ENCODE results near the gene FAM219B. TPM values are rescaled to one million over a fixed set of nuclear protein-coding genes. Genes with fewer than 3 reads are reported as not detected.
"Not testable (repeated sequence)": the region's sequence is repeated elsewhere in the genome, so short reads cannot be mapped to it uniquely, and the experiment has no call there.

Gene FAM219B
- total RNA-seq, 1 donor from 2014 or later: 55.1 TPM

GRCh38 chr15:74904190-74904805 is 2.4 kb downstream of the FAM219B start:
- DNase-seq (ENCODE audit: extremely low read depth, low read depth, low spot score): no peak

GRCh38 chr15:74903676-74904075 is 3.0 kb downstream of the FAM219B start:
- DNase-seq (ENCODE audit: extremely low read depth, low read depth, low spot score): no peak

- DNase-seq (ENCODE audit: extremely low read depth, low read depth, low spot score): no peak
Observed at GRCh38 chr15:74902295-74903075, 4.2 kb downstream of the FAM219B start.

GRCh38 chr15:74901612-74902063 is 5.0 kb downstream of the FAM219B start:
- DNase-seq (ENCODE audit: extremely low read depth, low read depth, low spot score): no peak

- DNase-seq (ENCODE audit: extremely low read depth, low read depth, low spot score): no peak
Observed at GRCh38 chr15:74897300-74897701, 9.3 kb downstream of the FAM219B start.

GRCh38 chr15:74896316-74896715 is 10.3 kb downstream of the FAM219B start:
- no peak for DNase-seq (ENCODE audit: extremely low read depth, low read depth, low spot score)

GRCh38 chr15:74895830-74896229 is 10.8 kb downstream of the FAM219B start:
- DNase-seq (ENCODE audit: extremely low read depth, low read depth, low spot score): no peak

- not testable (repeated sequence) for DNase-seq (ENCODE audit: extremely low read depth, low read depth, low spot score)
Observed at GRCh38 chr15:74894383-74894782, 12.3 kb downstream of the FAM219B start.

GRCh38 chr15:74893627-74894026 is 13.0 kb downstream of the FAM219B start:
- DNase-seq (ENCODE audit: extremely low read depth, low read depth, low spot score): no peak

GRCh38 chr15:74892931-74893330 is 13.7 kb downstream of the FAM219B start:
- DNase-seq (ENCODE audit: extremely low read depth, low read depth, low spot score): no peak

- no peak for DNase-seq (ENCODE audit: extremely low read depth, low read depth, low spot score)
Observed at GRCh38 chr15:74892313-74892712, 14.3 kb downstream of the FAM219B start.

GRCh38 chr15:74891469-74891868 is 15.2 kb downstream of the FAM219B start:
- no peak for DNase-seq (ENCODE audit: extremely low read depth, low read depth, low spot score)

GRCh38 chr15:74890665-74890960 is 16.0 kb downstream of the FAM219B start:
- DNase-seq (ENCODE audit: extremely low read depth, low read depth, low spot score): no peak

GRCh38 chr15:74889883-74890664 is 16.6 kb downstream of the FAM219B start, which contains the start of gene MPI:
Gene MPI, plus strand, starts transcription at chr15:74890042. Its CDS starts 32 bp downstream, at chr15:74890074.
- no peak for DNase-seq (ENCODE audit: extremely low read depth, low read depth, low spot score)

- no peak for DNase-seq (ENCODE audit: extremely low read depth, low read depth, low spot score)
Observed at GRCh38 chr15:74889390-74889882, 17.2 kb downstream of the FAM219B start.

- DNase-seq (ENCODE audit: extremely low read depth, low read depth, low spot score): no peak
Observed at GRCh38 chr15:74888716-74889115, 17.9 kb downstream of the FAM219B start.

GRCh38 chr15:74887537-74888193 is 19.0 kb downstream of the FAM219B start:
- not testable (repeated sequence) for DNase-seq (ENCODE audit: extremely low read depth, low read depth, low spot score)

GRCh38 chr15:74885461-74885860 is 21.2 kb downstream of the FAM219B start:
- DNase-seq (ENCODE audit: extremely low read depth, low read depth, low spot score): no peak

GRCh38 chr15:74884428-74885223 is 22.0 kb downstream of the FAM219B start:
- no peak for DNase-seq (ENCODE audit: extremely low read depth, low read depth, low spot score)

GRCh38 chr15:74882528-74882927 is 24.1 kb downstream of the FAM219B start:
- DNase-seq (ENCODE audit: extremely low read depth, low read depth, low spot score): no peak

Data from glomerular endothelial cell (primary cell).